MV-4-11 (cell line): ENCODE data around the gene BAG5.
"Not testable (repeated sequence)": the region's sequence is repeated elsewhere in the genome, so short reads cannot be mapped to it uniquely, and the experiment has no call there.

ENCODE experiments used
- DNase-seq: peaks from one replicate; lab custom pipeline; 2025; lab: John Stamatoyannopoulos, UW

BAG5 gene

GRCh38 chr14:103522649-103523574 is 39.5 kb downstream of the BAG5 start, which contains the start of gene CKB:
Gene CKB (minus strand): TSS chr14:103522830. CDS start chr14:103522493, 337 bp downstream.
- DNase-seq = no peak

GRCh38 chr14:103521951-103522563 is 40.4 kb downstream of the BAG5 start:
- no peak for DNase-seq

GRCh38 chr14:103521438-103521950 is 41.0 kb downstream of the BAG5 start:
- DNase-seq = no peak

GRCh38 chr14:103520657-103521437 is 41.6 kb downstream of the BAG5 start:
- peak; percentile 72 for DNase-seq

GRCh38 chr14:103520269-103520656 is 42.2 kb downstream of the BAG5 start:
- DNase-seq = no peak

GRCh38 chr14:103519837-103520212 is 42.6 kb downstream of the BAG5 start:
- DNase-seq = no peak

- no peak for DNase-seq
These were observed 43.2 kb downstream of the BAG5 start for GRCh38 chr14:103519043-103519836.

GRCh38 chr14:103518422-103519042 is 43.9 kb downstream of the BAG5 start:
- DNase-seq = peak; percentile 13

- no peak for DNase-seq
These were observed 44.6 kb downstream of the BAG5 start for GRCh38 chr14:103517721-103518421.

GRCh38 chr14:103517174-103517566 is 45.3 kb downstream of the BAG5 start:
- DNase-seq = no peak

- DNase-seq = no peak
These were observed 45.9 kb downstream of the BAG5 start for GRCh38 chr14:103516426-103517173.

- no peak for DNase-seq
These were observed 47.6 kb downstream of the BAG5 start for GRCh38 chr14:103514596-103515421.

- peak; percentile 35 for DNase-seq
These were observed 49.5 kb downstream of the BAG5 start for GRCh38 chr14:103512701-103513611.

GRCh38 chr14:103512180-103512579 is 50.3 kb downstream of the BAG5 start:
- DNase-seq = not testable (repeated sequence)

- no peak for DNase-seq
These were observed 51.4 kb downstream of the BAG5 start for GRCh38 chr14:103510724-103511693.
